ENCODE data around the gene C5orf15.

Gene C5orf15

GRCh38 chr5:134001938-134002731 is 33.7 kb upstream of the C5orf15 start:
- TF ChIP-seq CTCF (IDR thresholded peaks at IDR 0.05; ENCODE audit: poor library complexity, severe bottlenecking): no peak
- H3K27me3 ChIP-seq (ENCODE audit: insufficient read depth, poor library complexity, severe bottlenecking): no peaks in the 10 kb centered on the region
- H3K9me3 ChIP-seq (ENCODE audit: severe bottlenecking): no peaks in the 10 kb centered on the region
- no peak for ATAC-seq (ENCODE audit: low read depth)
- DNase-seq (ENCODE audit: low spot score): no peak
- peaks cover 49% of the 10 kb centered on the region for H3K36me3 ChIP-seq (ENCODE audit: low read depth)
- peak overlapping the region; percentile 97 for H3K4me3 ChIP-seq (ENCODE audit: severe bottlenecking)
- peak overlapping the region; percentile 85 for H3K27ac ChIP-seq (ENCODE audit: poor library complexity, severe bottlenecking)
- peaks cover 5% of the 10 kb centered on the region for H3K4me1 ChIP-seq (ENCODE audit: insufficient read depth, poor library complexity, severe bottlenecking)

GRCh38 chr5:134000696-134001453 is 32.5 kb upstream of the C5orf15 start:
- TF ChIP-seq CTCF (IDR thresholded peaks at IDR 0.05; ENCODE audit: poor library complexity, severe bottlenecking): no peak
- DNase-seq (ENCODE audit: low spot score) (no peak), ATAC-seq (ENCODE audit: low read depth) (no peak)
- peaks cover 49% of the 10 kb centered on the region for H3K36me3 ChIP-seq (ENCODE audit: low read depth)
- peaks cover 12% of the 10 kb centered on the region for H3K4me1 ChIP-seq (ENCODE audit: insufficient read depth, poor library complexity, severe bottlenecking)
- no peak overlapping the region for H3K4me3 ChIP-seq (ENCODE audit: severe bottlenecking)
- H3K27me3 ChIP-seq (ENCODE audit: insufficient read depth, poor library complexity, severe bottlenecking): no peaks in the 10 kb centered on the region
- H3K9me3 ChIP-seq (ENCODE audit: severe bottlenecking): no peaks in the 10 kb centered on the region
- no peak overlapping the region for H3K27ac ChIP-seq (ENCODE audit: poor library complexity, severe bottlenecking)

- no peak for TF ChIP-seq CTCF (IDR thresholded peaks at IDR 0.05; ENCODE audit: poor library complexity, severe bottlenecking)
- Histone ChIP-seq H3K4me1 (ENCODE audit: insufficient read depth, poor library complexity, severe bottlenecking) (peaks cover 12% of the 10 kb centered on the region), H3K27ac (ENCODE audit: poor library complexity, severe bottlenecking) (no peak overlapping the region)
Observed at GRCh38 chr5:134000091-134000511, 31.7 kb upstream of the C5orf15 start.

GRCh38 chr5:133998807-133999206 is 30.4 kb upstream of the C5orf15 start:
- Histone ChIP-seq H3K36me3 (ENCODE audit: low read depth) (peaks cover 49% of the 10 kb centered on the region), H3K4me3 (ENCODE audit: severe bottlenecking) (no peak overlapping the region), H3K27ac (ENCODE audit: poor library complexity, severe bottlenecking) (no peak overlapping the region), H3K27me3 (ENCODE audit: insufficient read depth, poor library complexity, severe bottlenecking) (no peaks in the 10 kb centered on the region), H3K4me1 (ENCODE audit: insufficient read depth, poor library complexity, severe bottlenecking) (peaks cover 19% of the 10 kb centered on the region), H3K9me3 (ENCODE audit: severe bottlenecking) (no peaks in the 10 kb centered on the region)
- no peak for DNase-seq (ENCODE audit: low spot score)
- ATAC-seq (ENCODE audit: low read depth): no peak
- TF ChIP-seq CTCF (IDR thresholded peaks at IDR 0.05; ENCODE audit: poor library complexity, severe bottlenecking): no peak

More at GRCh38 chr5:134000091-134000511, 31.7 kb upstream of the C5orf15 start:
- peaks cover 49% of the 10 kb centered on the region for H3K36me3 ChIP-seq (ENCODE audit: low read depth)
- ATAC-seq (ENCODE audit: low read depth) (no peak), DNase-seq (ENCODE audit: low spot score) (no peak)
- H3K9me3 ChIP-seq (ENCODE audit: severe bottlenecking): no peaks in the 10 kb centered on the region
- no peaks in the 10 kb centered on the region for H3K27me3 ChIP-seq (ENCODE audit: insufficient read depth, poor library complexity, severe bottlenecking)
- no peak overlapping the region for H3K4me3 ChIP-seq (ENCODE audit: severe bottlenecking)
